ENCODE data around the gene ERC1.

ERC1 gene

GRCh38 chr12:1435456-1435855 lies 444.4 kb downstream of the ERC1 start:
- no peak for DNase-seq (ENCODE audit: low read depth, low spot score)

DNA sequence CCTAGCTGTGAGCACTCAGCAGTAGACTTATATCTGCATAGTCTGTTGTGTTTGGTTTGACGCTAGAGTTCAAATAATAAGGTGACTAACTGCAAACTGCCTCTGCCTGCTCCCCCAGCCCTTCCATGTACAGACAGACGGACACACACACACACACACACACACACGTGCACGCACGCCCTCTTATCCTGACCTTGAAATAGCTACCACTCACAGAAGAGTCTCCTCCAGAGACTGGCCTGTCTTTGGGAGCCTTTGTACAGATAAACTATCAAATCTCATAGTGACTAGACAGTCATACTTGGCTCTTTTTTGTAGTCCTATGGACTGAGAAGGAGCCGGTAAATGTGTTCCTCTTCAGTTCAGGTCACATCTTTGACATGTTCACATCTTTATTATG lies 445.0 kb downstream of the ERC1 start:
- DNase-seq (ENCODE audit: low read depth, low spot score) = no peak

- DNase-seq (ENCODE audit: low read depth, low spot score) = no peak
Measured at GRCh38 chr12:1436981-1437380, 446.0 kb downstream of the ERC1 start.

DNA sequence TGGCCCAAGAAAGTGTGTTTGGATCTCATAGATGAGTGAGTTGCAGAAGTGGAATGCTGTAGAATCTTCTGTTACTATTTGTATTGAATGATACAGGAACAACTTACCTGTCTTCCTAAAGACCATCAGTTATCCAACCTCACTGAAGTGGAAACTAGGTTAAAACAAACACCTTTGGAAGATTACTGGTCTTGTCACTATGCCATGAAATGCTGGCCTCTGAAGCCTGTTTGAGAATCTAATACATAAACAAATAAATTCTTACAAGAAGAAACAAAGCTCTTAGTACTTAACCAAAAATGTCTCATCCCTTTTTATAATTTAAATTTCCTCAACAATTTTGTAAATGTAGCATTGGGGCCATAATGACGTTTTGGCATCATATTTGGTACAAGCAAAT lies 448.2 kb downstream of the ERC1 start:
- no peak for DNase-seq (ENCODE audit: low read depth, low spot score)

DNA sequence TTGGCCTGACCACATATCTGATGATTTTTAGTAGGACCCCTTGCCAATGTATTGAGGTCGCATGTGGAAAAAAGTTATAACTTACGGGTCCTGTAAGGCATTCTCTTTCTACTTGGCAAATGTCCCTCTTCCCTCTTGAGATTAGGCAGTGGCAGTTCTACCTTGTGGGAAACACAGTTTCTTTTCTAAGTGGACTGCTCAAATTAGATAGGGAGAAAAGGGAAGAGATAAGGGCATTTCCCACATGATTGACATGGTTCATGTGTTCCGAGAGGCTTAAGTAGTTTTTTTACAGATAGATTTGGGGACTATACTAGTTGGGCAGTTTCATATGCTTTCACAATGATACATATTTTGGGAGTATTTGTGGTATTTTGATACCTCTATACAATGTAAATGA lies 448.7 kb downstream of the ERC1 start:
- no peak for DNase-seq (ENCODE audit: low read depth, low spot score)

DNA sequence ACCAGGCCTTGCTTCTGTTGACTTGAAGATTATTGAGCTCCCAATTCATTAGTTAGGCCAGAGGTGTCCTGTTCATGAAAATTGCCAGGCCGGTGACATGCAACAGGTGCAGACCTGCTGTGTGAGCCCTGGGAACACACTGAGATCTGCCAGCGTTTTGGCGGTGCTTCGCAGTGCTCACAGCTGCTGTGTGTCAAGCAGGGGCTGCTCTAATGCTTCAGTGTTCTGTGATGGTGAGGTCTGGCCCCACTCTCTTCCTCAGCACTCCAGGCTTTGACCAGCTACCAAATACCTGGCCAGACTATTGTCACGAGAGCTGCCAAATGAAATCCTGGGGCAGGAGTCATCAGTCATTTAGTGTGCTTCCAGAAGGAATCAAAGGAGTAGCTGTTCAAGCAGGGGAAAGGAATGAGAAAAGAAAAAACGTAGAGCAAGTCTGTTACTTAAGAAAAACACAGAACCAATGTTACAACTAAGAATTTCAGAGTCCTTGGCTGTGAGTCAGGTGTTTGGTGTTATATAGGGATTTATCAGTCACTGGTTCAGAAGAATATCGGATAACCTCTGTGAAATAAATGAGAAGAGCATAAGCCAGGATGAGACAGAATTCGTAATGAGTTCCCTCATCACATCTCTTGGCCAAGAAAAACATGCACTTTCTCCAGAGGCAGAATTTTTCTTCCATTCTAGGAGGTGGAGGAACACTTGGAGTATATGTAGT lies 452.6 kb downstream of the ERC1 start:
- DNase-seq (ENCODE audit: low read depth, low spot score) = no peak

DNA sequence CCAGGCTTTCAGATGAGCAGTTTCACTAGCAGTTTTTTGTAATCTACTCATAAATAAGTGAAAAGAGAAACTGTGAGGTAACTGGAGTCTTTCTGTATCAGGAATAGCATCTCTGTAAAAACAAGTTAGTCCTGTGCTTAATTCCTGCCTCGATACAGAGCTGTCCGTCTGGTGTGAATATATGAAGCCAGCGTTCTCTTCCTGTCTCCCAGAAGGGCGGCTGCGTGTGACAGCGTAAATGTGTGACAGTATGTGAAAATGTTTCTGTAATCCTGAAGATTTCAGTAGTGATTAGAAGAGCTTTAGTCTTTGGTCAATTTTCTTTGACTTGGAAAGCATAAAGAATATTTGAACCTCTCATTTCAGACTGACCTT lies 453.1 kb downstream of the ERC1 start:
- DNase-seq (ENCODE audit: low read depth, low spot score) = no peak

DNA sequence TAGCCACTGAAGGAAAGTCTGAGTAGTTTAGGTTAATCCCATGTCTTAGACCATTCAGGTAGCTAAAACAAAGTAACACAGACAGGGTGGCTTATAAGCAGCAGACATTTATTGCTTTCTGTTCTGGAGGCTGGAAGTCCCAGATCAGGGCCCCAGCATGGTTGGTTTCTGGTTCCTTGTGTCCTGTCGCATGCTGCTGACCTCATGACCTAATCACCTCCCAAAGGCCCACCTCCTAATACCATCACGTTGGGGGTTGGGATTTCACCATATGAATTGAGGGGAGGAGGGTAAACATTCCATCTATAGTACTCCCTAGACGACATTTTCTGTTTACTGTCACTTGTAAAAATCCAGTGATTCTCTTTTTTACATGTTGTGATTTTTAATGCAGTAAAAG lies 454.8 kb downstream of the ERC1 start:
- no peak for DNase-seq (ENCODE audit: low read depth, low spot score)

GRCh38 chr12:1448336-1448735 lies 457.3 kb downstream of the ERC1 start:
- no peak for DNase-seq (ENCODE audit: low read depth, low spot score)

DNA sequence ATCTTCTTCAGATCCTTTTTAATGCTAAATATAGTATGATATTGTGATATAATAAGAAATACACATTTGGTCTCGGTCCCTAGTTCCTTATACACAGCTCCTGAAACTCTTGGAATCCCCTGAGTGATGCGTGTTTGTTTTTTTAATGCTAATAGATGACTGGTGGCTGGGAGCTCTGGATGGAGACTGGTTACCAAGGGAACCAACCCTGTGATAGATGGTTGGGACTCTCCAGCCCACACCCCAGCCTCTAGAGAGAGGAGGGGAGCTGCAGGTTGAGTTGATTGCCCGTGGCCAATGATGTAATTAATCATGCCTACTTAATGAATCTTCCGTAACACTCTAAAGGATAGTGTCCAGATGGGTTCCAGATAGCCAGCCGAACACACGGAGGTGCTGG lies 462.8 kb downstream of the ERC1 start:
- DNase-seq (ENCODE audit: low read depth, low spot score) = no peak

DNA sequence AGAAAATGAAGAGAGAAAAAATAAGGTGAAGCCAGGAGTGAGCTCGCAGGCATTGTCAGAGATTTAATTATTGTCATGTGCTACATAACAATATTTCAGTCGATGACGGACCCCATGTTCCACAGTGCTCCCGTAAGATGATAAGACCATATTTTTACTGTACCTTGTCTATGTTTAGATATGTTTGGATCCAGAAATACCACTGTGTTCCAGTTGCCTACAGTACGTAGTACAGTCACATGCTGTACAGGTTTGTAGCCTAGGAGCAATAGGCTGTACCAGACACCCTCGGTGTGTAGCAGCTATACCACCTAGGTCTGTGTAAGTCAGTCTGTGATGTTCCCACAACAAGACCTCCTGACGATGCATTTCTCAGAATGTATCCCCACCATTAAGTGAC lies 465.9 kb downstream of the ERC1 start:
- DNase-seq (ENCODE audit: low read depth, low spot score) = no peak

DNA sequence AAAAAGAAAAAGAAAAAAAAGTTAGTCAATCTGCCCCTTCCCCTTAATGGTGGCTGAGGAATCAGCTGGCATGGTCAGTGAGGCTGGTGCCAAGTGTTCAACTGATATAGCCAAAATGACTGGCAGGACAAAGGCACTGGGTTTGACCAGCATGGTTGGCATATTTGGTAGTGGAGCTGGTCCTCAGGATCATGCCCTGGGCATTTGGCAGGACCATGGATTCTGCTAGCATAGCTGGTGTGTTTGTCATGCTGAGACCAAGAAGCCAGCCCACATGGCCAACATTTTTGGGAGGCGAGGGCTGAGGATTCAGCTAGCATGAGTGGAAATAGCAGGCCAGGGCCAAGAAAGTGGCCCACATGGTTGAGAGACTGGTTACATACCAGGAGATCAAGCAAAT lies 466.9 kb downstream of the ERC1 start:
- no peak for DNase-seq (ENCODE audit: low read depth, low spot score)

DNA sequence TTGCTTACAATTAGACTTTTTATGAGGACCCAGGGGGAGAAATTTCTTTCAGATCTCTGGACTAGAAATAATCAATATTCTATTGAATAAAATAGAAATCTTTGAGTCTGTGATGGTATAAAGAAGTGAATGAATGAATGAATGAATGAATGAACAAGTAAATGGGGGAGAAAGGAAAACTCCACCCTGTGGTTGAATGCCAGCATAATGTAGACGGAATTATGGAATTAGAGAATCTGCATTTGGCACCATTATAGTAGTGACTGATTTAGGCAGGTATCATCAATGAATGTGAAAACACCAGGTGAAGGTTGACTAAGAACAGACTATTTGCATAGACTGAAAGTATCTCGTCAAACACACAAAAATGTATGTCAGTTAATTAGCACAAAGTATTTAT lies 468.3 kb downstream of the ERC1 start:
- no peak for DNase-seq (ENCODE audit: low read depth, low spot score)

DNA sequence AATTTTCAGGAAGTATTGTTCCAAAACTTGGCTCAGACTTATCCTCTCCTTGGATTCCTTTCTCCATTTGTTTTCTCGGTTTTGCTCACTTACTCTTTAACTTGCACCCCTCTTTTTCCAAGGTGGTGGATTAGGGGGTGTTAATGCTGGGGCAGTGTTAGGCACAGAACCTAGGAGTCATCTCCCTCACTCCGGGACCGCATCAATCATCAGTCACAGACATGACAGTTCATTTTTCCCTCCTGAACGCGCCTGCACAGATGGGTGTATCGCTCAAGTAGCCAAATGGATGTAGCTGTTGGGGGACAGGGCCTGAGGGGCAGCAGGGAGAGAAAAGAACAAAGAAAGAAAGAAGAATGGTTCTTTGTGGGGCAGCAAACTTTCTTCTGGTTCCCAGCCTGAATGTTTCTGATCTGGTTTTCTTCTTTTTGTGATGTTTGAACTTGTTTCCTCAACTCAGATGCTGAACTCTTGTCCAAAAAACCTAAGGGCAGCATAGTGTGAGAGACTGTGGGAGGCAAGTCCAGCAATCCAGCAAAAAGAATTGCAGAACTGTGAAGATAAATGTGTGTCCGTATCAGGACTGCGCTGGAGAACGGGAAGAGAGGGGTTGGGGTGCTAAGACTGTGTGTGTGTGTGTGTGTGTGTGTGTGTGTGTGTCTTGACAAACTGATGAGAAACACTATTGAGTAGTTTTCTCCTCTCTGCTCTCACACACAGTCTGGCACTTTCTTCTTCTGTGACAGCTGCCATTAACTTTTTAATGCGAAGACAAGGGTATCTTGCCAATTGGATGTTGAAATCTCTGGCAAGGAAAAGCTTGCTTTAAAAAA lies 472.3 kb downstream of the ERC1 start:
- DNase-seq (ENCODE audit: low read depth, low spot score) = no peak

- no peak for DNase-seq (ENCODE audit: low read depth, low spot score)
Measured at GRCh38 chr12:1464925-1465324, 473.9 kb downstream of the ERC1 start.

GRCh38 chr12:1465990-1466389 lies 475.0 kb downstream of the ERC1 start:
- no peak for DNase-seq (ENCODE audit: low read depth, low spot score)

- DNase-seq (ENCODE audit: low read depth, low spot score) = no peak
Measured at GRCh38 chr12:1466481-1467154, 475.6 kb downstream of the ERC1 start.

- DNase-seq (ENCODE audit: low read depth, low spot score) = no peak
Measured at GRCh38 chr12:1467710-1468109, 476.7 kb downstream of the ERC1 start.

DNA sequence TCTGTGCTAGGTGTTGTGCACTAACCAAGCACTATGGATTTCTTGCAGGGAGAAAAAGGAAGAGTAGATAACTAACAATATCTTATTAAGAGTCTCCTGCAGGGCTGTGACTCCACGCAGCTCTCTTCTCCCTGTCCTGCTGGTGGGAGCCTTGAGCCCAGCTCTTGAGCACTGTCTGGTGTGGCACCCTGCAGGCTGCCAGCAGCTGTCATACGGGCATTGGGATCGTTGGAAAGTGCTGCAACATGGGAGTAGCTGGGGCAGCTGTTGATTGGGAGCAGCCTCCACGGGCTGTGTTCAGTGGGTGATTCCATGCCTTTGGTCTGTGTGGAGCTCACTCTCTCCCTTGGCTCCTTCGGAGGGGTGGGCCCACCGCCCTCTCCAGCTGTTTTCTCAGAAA lies 478.0 kb downstream of the ERC1 start:
- DNase-seq (ENCODE audit: low read depth, low spot score) = no peak

DNA sequence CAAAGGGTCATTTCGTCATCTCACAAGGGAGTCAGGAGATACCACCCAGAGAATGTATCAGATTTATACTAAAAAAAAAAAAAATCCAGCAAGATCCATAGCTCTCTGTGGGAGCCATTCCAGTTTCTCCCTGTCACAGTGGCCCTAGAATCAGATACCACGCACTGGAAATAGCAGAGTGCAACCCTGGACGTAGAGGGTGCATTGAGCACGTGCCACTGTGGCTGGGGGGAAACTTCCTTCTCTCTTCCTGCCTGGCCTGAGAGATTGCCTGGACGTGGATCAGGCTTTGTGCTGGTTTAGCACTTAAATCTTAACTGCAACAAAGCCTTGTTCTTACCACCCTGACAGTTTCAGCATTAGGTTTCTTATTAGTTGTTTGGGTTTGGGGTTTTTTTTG lies 479.0 kb downstream of the ERC1 start:
- no peak for DNase-seq (ENCODE audit: low read depth, low spot score)

DNA sequence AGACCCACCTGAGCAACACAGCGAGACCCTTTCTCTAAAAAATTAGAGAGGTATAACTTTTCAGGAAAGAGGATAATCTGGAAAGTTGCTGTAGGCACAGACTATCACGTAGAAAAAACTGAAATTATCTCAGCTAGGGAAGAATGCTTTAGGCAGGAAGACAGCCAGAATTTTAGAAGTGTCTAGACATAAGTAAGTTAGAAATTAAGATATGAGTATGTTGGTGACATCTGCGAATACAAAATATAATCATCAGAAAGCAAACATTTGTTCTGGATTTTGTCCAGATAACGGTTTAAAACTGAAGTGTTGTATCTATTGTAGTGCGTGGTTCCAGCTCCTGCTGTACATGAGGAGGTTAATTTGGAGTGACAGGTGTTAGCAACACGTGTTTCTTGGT lies 480.2 kb downstream of the ERC1 start:
- no peak for DNase-seq (ENCODE audit: low read depth, low spot score)

GRCh38 chr12:1473418-1473817 lies 482.4 kb downstream of the ERC1 start:
- no peak for DNase-seq (ENCODE audit: low read depth, low spot score)

GRCh38 chr12:1474041-1474573 lies 483.1 kb downstream of the ERC1 start:
- no peak for DNase-seq (ENCODE audit: low read depth, low spot score)

Measured in activated CD4-positive, CD25-positive, alpha-beta regulatory T cell treated with anti-CD3 and anti-CD28 coated beads, Interleukin-2, amount 50 U/mL, for 16 hours (primary cell).